22Rv1 (cell line): Measurements from ENCODE around the gene WDR49.

Experiments used
- CTCF ChIP-seq: fragments of 450-650 bp; IDR thresholded peaks from 2 replicates; pipeline ENCODE4 v1.5.1; 2017; ENCODE audit warnings: mild to moderate bottlenecking
- ZFX ChIP-seq: fragments of 450-650 bp; IDR thresholded peaks from 2 replicates; pipeline ENCODE4 v1.6.1; 2017; ENCODE audit warnings: antibody characterized with exemption, borderline replicate concordance

DNA sequence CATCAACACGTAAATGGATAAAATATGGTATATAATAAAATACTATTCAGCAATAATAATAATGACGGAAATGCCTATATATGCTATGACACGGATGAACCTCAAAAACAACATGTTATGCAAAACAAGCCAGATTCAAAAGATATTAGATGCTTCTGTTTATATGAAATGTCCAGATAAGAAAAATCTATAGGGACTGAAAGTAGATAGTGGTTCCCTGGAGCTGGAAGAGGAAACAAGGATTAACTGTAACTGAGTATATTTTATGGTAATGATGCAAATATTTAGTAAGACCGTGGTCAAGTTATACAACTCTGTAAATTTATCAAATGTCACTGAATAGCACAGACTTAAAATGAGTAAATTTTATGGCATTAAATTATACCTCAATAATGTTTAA, 25.8 kb upstream of the WDR49 start:
- TF ChIP-seq CTCF (no peak), ZFX (no peak)
